Activated naive CD4-positive, alpha-beta T cell treated with anti-CD3 and anti-CD28 coated beads, Interleukin-2, amount 10 ng/mL, durations not matched to agents 5 hours and 36 hours (primary cell): ENCODE results near the gene NUDC. TPM values are rescaled to one million over a fixed set of nuclear protein-coding genes. Genes with fewer than 3 reads are reported as not detected.

Experiments used
- total RNA-seq, 2 experiments: library from RNA; stranded (reverse); gene quantifications; one replicate each; pipeline ENCODE4 v1.2.3, GENCODE V29; 2021

Gene NUDC
- 10 to 100 TPM; 47.1 to 48.5 TPM for total RNA-seq

DNA sequence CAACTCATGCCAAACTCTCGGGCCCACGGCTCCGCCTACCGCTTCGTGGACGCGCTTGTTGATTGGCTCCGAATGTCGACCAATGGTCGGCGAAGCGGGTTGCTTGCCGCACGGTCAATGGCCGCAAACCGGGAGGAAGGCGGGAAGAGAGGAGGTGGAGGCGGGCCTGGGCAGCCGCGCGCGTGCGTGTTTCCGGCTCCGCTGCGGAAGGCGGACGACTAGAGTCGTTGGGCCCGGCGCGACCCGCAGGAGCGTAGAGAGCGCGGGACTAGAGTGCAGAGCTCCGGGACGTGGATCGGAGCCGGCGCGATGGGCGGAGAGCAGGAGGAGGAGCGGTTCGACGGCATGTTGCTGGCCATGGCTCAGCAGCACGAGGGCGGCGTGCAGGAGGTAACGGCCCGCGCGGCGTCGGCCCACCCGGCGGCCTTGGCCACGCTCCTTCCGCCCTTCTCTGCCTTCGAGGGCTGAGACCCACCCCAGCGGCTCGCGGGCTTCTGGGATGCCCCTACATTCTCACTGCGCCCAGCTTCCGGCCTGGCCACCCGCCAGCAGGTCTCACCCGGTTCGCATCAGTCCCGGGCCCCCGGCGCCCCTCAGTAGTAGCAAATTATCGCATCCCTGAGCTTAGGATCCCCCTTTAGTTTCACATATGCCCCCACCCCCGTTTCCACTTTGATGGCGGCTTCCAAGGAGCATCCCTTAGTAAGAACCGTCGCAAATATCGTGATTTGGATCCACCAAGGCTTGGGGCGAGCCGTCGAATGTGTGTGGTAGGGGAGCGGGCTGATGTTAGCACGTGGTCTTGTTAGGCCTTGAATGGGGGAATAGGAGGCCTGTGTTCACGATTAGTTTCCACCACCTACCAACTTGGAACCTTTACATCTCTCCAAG lies at the start of gene NUDC:
NUDC (plus strand) TSS at position 204 of the 891 bp plus-strand sequence; CDS start at position 310, 106 bp downstream.

DNA sequence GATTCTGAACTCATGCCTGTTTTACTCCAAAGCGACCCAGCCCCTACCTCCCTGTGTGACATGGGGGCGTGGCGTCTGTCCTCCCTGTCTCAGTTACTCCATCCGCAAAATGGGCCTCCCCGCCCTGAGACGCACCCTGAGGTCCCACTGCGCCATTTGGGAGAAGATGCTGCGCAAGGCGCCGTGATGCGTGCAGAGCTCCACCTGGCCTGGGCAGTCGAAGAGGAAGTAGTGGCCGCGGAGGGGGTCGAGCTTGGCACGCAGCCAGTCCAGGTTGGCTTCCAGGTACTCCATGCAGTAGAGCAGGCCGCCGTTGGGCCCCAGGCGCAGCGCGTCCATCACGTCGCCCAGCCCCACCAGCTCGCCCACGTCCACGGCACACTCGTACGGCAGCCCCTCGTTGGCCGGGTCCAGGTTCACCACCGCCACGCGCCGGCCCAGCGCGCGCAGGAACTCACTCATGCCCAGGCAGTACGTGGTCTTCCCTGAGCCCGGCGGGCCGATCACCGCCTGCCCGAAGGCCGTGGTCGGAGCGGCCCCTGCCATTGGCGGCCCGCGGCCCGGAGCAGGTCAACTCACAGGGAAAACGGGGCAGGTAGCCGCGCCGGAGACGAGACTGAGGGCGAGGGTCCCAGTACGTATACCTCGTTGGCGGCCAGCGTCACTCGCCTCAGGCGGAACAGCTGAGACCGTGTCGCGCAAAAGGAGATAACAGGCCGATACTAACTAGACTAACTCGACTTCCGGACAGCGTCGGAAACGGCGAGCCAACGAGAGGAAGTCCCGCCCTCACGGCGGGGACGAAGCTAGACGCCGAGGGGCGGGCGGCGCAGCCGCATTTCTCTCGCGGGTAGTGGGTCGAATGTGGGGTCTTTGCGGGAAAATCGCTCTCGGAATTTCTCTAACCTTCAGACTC lies 31.7 kb upstream of the NUDC start, which contains the start of gene GPN2:
GPN2 (minus strand) TSS at position 733 of the 916 bp plus-strand sequence; CDS start at position 546, 187 bp downstream.

GRCh38 chr1:26900001-26900814 lies 21.3 kb upstream of the NUDC start, which contains the start of gene GPATCH3:
TSS of gene GPATCH3 (minus strand) at chr1:26900467. CDS start at chr1:26900442, 25 bp downstream.

GRCh38 chr1:26913754-26914619 lies 7.6 kb upstream of the NUDC start, which contains the start of gene NR0B2:
TSS of gene NR0B2 (minus strand) at chr1:26913975. CDS start at chr1:26913940, 35 bp downstream.

GRCh38 chr1:26959722-26960624 lies 38.4 kb downstream of the NUDC start, which contains the start of gene KDF1:
TSS of gene KDF1 (minus strand) at chr1:26960468. CDS start at chr1:26952380, 8,088 bp downstream.

GRCh38 chr1:26993237-26994019 lies 71.9 kb downstream of the NUDC start, which contains the start of gene TRNP1:
TSS of gene TRNP1 (plus strand) at chr1:26993692. CDS start at chr1:26993787, 95 bp downstream.

Other genes with a start within 250 kb of the NUDC start
- 100 to 1,000 TPM; 113 to 122 TPM for gene ARID1A, start 225.7 kb upstream of the NUDC start, total RNA-seq
- gene PIGV, start 133.8 kb upstream of the NUDC start, total RNA-seq: 10 to 100 TPM; 24.4 TPM
- 10 to 100 TPM; 53.5 to 55.1 TPM for gene ZDHHC18, start 95.1 kb upstream of the NUDC start, total RNA-seq
- 1 to 10 TPM; 5.2 to 5.6 TPM for gene SFN, start 58.6 kb upstream of the NUDC start, total RNA-seq
- 10 to 100 TPM; 27.9 to 29.4 TPM for gene GPN2, start 31.5 kb upstream of the NUDC start, total RNA-seq
- gene GPATCH3, start 21.3 kb upstream of the NUDC start, total RNA-seq: 10 to 100 TPM; 14.7 to 16.0 TPM
- gene NR0B2, start 7.8 kb upstream of the NUDC start, total RNA-seq: not detected
- under 1 TPM; 0.25 to 0.41 TPM for gene KDF1, start 38.7 kb downstream of the NUDC start, total RNA-seq
- under 1 TPM in 1 of 2 experiments, not detected in 1; 0.20 TPM for gene TRNP1, start 71.9 kb downstream of the NUDC start, total RNA-seq
- not detected for gene TENT5B, start 91.1 kb downstream of the NUDC start, total RNA-seq
- gene SLC9A1, start 233.4 kb downstream of the NUDC start, total RNA-seq: 10 to 100 TPM; 21.8 to 24.2 TPM